GM12865 (cell line): ENCODE results near the gene TAF15.

ENCODE experiments used
- DNase-seq: peaks from one replicate; pipeline ENCODE4 v3.0.0; 2010; ENCODE audit warnings: low read depth
- H3K4me3 ChIP-seq: 2 replicates; pipeline ENCODE4 v1.5.1; 2011; ENCODE audit warnings: mild to moderate bottlenecking, low read depth, low read length, control low read depth
- TF ChIP-seq, protein P1 (sequence below): IDR thresholded peaks from 2 replicates; pipeline ENCODE4 v1.5.1; 2011; ENCODE audit warnings: low read length, control low read depth, low read depth, inconsistent platforms; ENCODE audit not compliant: insufficient read depth; ENCODE audit errors: missing control alignments

The TAF15 gene

DNA sequence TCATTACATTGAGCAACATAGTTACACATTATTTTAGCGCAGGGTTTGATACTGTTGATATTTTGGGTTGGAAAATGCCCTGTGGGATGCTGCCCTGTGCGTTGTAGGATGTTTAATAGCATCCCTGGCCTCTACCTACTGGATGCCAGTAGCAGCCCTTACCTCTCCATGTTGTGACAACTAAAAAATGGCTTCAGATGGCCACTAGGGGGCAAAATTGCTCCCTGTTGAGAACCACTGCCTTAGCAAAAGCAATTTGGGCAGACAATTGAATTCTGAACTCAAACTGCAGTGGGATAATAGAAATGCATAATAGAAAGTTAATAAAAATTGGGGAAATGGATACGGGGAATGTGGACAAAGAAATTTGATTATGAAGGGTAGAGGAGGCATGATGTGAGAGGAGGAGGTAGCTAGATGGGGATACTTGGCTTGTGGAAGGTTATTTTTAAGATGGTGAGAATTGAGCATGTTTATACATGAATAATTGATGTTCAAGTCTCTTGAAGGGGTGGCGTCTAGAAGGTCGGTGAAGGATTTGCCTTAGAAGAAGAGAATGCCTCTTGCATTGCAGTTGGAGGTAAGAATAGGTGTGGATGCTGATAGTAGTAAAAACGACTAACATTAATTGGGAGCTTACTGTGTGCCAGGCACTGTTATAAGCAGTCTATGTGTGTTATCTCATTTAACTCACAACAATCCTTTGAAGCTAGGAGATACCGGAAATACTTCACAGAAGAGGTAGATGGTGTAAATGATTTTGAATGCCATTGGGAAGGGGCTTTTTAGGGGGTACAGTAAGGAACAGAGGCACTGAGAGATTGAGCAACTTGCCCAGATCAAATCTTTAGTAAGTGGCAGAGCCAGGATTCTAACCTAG, 40.4 kb downstream of the TAF15 start:
- peak; percentile 83 for DNase-seq
- TF ChIP-seq, protein P1, sequence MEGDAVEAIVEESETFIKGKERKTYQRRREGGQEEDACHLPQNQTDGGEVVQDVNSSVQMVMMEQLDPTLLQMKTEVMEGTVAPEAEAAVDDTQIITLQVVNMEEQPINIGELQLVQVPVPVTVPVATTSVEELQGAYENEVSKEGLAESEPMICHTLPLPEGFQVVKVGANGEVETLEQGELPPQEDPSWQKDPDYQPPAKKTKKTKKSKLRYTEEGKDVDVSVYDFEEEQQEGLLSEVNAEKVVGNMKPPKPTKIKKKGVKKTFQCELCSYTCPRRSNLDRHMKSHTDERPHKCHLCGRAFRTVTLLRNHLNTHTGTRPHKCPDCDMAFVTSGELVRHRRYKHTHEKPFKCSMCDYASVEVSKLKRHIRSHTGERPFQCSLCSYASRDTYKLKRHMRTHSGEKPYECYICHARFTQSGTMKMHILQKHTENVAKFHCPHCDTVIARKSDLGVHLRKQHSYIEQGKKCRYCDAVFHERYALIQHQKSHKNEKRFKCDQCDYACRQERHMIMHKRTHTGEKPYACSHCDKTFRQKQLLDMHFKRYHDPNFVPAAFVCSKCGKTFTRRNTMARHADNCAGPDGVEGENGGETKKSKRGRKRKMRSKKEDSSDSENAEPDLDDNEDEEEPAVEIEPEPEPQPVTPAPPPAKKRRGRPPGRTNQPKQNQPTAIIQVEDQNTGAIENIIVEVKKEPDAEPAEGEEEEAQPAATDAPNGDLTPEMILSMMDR = peak; percentile 76
- no peak overlapping the region for H3K4me3 ChIP-seq

DNA sequence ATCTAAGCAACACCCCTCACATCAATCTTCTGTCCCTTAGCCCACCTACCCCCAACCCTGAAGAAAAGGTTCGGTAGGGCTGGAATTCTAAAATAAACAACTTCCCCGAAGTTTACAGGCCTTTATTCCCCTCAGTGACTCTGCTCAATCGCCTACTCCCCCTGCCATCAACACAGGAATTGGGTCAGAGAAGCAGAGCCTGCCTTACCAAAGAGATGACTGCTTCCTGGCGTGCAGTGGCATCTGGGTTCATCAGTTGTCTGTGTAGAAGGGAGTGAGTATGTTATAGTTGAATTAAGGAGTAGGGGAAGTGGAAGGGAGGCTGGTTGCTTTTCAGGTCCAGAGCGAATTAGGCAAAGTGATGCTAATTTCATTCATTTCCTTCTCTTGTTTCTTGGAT, 46.7 kb downstream of the TAF15 start:
- TF ChIP-seq, protein P1 = no peak
- no peak for DNase-seq
- H3K4me3 ChIP-seq = no peak overlapping the region

DNA sequence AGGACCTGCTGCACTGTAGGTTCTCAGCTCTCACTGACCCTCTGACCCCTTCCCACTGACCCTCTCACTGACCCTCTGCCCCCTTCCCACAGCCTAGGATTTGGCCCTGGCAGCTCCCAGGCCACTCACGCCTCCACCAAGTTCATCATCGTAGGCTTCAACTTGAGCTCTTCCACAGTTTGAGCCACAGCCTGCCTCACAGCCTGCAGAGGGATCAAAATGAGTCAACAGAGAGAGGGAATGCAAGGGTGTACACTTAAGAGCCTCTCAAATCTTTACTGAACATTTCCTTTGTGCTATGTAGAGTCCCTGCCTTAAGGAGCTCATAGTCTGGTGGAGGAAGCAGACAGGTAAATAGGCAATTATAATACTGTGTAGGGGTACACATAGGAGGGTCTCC, 47.3 kb downstream of the TAF15 start:
- no peak for DNase-seq
- TF ChIP-seq, protein P1 = no peak

DNA sequence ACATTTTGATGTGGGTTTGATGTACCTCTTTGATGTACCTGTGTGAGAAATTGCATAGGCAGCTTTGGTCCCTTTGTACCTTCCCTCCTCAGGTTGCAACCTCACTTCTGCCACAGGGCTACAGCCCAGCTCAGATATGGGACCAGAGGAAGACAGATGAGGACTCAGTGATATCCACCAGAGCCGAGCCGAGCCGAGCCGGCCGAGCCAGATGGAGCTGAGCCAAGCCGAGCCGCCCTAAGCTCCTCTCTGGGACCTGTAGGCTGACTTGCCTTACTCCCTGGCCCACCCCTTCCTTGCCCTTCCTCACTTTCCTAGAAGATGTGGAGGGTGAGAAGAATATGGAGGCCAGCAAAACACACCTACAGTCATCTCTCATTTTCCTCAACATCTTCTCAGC, 55.6 kb downstream of the TAF15 start:
- H3K4me3 ChIP-seq = no peak overlapping the region

More for the DNA sequence above, 47.3 kb downstream of the TAF15 start:
- H3K4me3 ChIP-seq = no peak overlapping the region

GRCh38 chr17:35865412-35866340, 56.4 kb downstream of the TAF15 start:
- TF ChIP-seq, protein P1 = no peak
- no peak for DNase-seq
- H3K4me3 ChIP-seq = no peak overlapping the region

More for the DNA sequence above, 55.6 kb downstream of the TAF15 start:
- TF ChIP-seq, protein P1 = no peak
- DNase-seq = no peak

DNA sequence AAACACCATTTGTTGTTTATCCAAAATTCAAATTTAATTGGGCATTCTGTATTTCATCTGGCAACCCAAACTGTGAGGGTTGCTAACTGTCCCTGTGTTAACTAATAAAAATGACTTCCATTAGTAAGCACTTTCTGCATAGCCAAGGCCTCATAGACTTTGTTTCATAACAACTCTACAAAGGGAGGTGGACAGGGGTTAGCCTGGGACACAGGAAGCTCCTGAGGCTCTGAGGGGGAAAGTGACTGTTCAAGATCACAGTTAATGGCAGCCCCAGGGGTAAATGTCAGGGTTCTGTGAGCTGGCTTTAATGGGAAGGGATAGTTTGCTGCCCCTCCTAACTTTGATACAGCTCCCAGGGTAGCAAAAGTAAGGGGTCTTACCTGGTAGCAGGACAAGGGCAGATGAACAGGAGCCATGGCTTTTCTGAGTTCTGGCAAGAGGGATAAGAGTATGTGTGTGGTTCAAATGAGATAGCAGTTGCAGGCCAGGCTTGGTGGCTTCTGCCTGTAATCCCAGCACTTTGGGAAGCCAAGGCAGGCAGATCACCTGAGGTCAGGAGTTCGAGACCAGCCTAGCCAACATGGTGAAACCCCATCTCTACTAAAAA, 57.2 kb downstream of the TAF15 start:
- H3K4me3 ChIP-seq = no peak overlapping the region
- TF ChIP-seq, protein P1 = no peak
- DNase-seq = no peak
